GM18951 (cell line): Measurements from ENCODE around the gene PRUNE2.

ENCODE experiments used
- POLR2A ChIP-seq: IDR thresholded peaks from 4 replicates; pipeline ENCODE4 v1.6.1; 2011; ENCODE audit warnings: mild to moderate bottlenecking; ENCODE audit not compliant: insufficient read length, insufficient read depth; ENCODE audit errors: extremely low read depth
- in situ Hi-C: fragments of 300-500 bp; cut with MboI; formaldehyde crosslinking; loops from one replicate; pipeline ENCODE4 v1.12.0; 2022; ENCODE audit warnings: low sequenced_read_pairs, mixed read lengths, inconsistent platforms; ENCODE audit not compliant: unreplicated experiment

The PRUNE2 gene

GRCh38 chr9:76620996-76621395 lies 284.9 kb downstream of the PRUNE2 start:
- in situ Hi-C loops, result no loop called here
- TF ChIP-seq POLR2A, result no peak

GRCh38 chr9:76620581-76620980 lies 285.3 kb downstream of the PRUNE2 start:
- TF ChIP-seq POLR2A, result no peak
- in situ Hi-C loops, result no loop called here

- in situ Hi-C loops, result no loop called here
- TF ChIP-seq POLR2A, result no peak
Observed at GRCh38 chr9:76619640-76620039, 286.3 kb downstream of the PRUNE2 start.

- no peak for TF ChIP-seq POLR2A
- in situ Hi-C loops, result no loop called here
Observed at GRCh38 chr9:76619197-76619596, 286.7 kb downstream of the PRUNE2 start.

GRCh38 chr9:76618762-76619161 lies 287.2 kb downstream of the PRUNE2 start:
- in situ Hi-C loops, result no loop called here
- TF ChIP-seq POLR2A, result no peak

- in situ Hi-C loops, result no loop called here
- TF ChIP-seq POLR2A, result no peak
Observed at GRCh38 chr9:76617497-76618175, 288.3 kb downstream of the PRUNE2 start.

- no peak for TF ChIP-seq POLR2A
Observed at GRCh38 chr9:76616780-76617179, 289.1 kb downstream of the PRUNE2 start.

GRCh38 chr9:76615177-76615603 lies 290.7 kb downstream of the PRUNE2 start:
- TF ChIP-seq POLR2A, result no peak
- in situ Hi-C loops, result no loop called here

More at GRCh38 chr9:76616780-76617179, 289.1 kb downstream of the PRUNE2 start:
- in situ Hi-C loops, result no loop called here

GRCh38 chr9:76613974-76614373 lies 291.9 kb downstream of the PRUNE2 start:
- in situ Hi-C loops, result no loop called here
- no peak for TF ChIP-seq POLR2A

- in situ Hi-C loops, result no loop called here
Observed at GRCh38 chr9:76613150-76613781, 292.6 kb downstream of the PRUNE2 start.

GRCh38 chr9:76610011-76610352 lies 295.9 kb downstream of the PRUNE2 start:
- TF ChIP-seq POLR2A, result no peak
- in situ Hi-C loops, result no loop called here

More at GRCh38 chr9:76613150-76613781, 292.6 kb downstream of the PRUNE2 start:
- no peak for TF ChIP-seq POLR2A

- in situ Hi-C loops, result no loop called here
- TF ChIP-seq POLR2A, result no peak
Observed at GRCh38 chr9:76609285-76610010, 296.5 kb downstream of the PRUNE2 start.

GRCh38 chr9:76608575-76609273 lies 297.2 kb downstream of the PRUNE2 start:
- in situ Hi-C loops, result no loop called here
- TF ChIP-seq POLR2A, result no peak
